Activated naive CD8-positive, alpha-beta T cell treated with anti-CD3 and anti-CD28 coated beads for 36 hours (primary cell): ENCODE data around the gene KCP. TPM values are rescaled to one million over a fixed set of nuclear protein-coding genes. Genes with fewer than 3 reads are reported as not detected.

Experiments
- DNase-seq: peaks from one replicate; pipeline ENCODE4 v3.0.0; 2021
- H3K27ac Mint-ChIP-seq: one replicate; pipeline ENCODE4 v1.8.0; 2022; ENCODE audit warnings: mild to moderate bottlenecking, moderate library complexity, mixed read lengths
- H3K27me3 Mint-ChIP-seq: one replicate; pipeline ENCODE4 v1.8.0; 2022; ENCODE audit warnings: mild to moderate bottlenecking, mixed read lengths
- H3K36me3 Mint-ChIP-seq: one replicate; pipeline ENCODE4 v1.8.0; 2021; ENCODE audit warnings: mild to moderate bottlenecking, mixed read lengths
- H3K4me1 Mint-ChIP-seq: one replicate; pipeline ENCODE4 v1.8.0; 2021; ENCODE audit warnings: mixed read lengths
- H3K4me3 Mint-ChIP-seq: one replicate; pipeline ENCODE4 v1.8.0; 2022; ENCODE audit warnings: mild to moderate bottlenecking, moderate library complexity, mixed read lengths
- H3K9me3 Mint-ChIP-seq: one replicate; pipeline ENCODE4 v1.8.0; 2022; ENCODE audit warnings: mixed read lengths
- total RNA-seq, 2 experiments: library from RNA; stranded (reverse); gene quantifications; one replicate each; pipeline ENCODE4 v1.2.3, GENCODE V29; 2021

Gene KCP
- total RNA-seq, 2 experiments from 2014 or later: 0.10 to 0.14 TPM

DNA sequence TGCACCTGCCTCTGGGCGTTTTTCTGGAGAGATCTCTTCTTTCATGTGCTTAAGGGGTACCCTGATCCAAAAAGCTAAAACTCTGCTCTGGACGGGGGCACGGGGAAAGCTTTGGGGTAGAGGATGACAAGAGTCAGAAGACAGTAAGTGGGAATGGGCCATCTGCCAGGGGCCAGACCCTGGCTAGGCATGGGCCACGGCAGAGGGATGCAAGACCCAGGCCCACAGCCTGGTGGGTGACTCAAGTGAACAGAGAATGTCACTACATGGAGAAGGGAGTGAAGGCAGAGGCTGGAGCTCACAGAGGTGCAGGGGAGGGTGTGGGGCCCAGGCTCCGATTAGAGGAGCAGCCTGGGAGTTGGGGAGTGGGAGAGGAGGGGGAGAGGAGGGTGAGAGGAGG lies 65.0 kb downstream of the KCP start:
- Mint-ChIP-seq H3K27me3 (no peaks in the 10 kb centered on the region), H3K4me3 (no peak overlapping the region), H3K27ac (no peak overlapping the region), H3K9me3 (no peaks in the 10 kb centered on the region), H3K4me1 (peaks cover 4% of the 10 kb centered on the region), H3K36me3 (no peaks in the 10 kb centered on the region)
- DNase-seq: no peak

- Mint-ChIP-seq H3K4me1 (peaks cover 4% of the 10 kb centered on the region), H3K9me3 (no peaks in the 10 kb centered on the region), H3K36me3 (no peaks in the 10 kb centered on the region), H3K27me3 (no peaks in the 10 kb centered on the region), H3K4me3 (no peak overlapping the region), H3K27ac (no peak overlapping the region)
- no peak for DNase-seq
These were observed 65.7 kb downstream of the KCP start for GRCh38 chr7:128844777-128845311.

- Mint-ChIP-seq H3K36me3 (no peaks in the 10 kb centered on the region), H3K27me3 (no peaks in the 10 kb centered on the region), H3K4me1 (peaks cover 4% of the 10 kb centered on the region), H3K4me3 (no peak overlapping the region), H3K27ac (no peak overlapping the region), H3K9me3 (no peaks in the 10 kb centered on the region)
- no peak for DNase-seq
These were observed 66.4 kb downstream of the KCP start for GRCh38 chr7:128843938-128844621.

DNA sequence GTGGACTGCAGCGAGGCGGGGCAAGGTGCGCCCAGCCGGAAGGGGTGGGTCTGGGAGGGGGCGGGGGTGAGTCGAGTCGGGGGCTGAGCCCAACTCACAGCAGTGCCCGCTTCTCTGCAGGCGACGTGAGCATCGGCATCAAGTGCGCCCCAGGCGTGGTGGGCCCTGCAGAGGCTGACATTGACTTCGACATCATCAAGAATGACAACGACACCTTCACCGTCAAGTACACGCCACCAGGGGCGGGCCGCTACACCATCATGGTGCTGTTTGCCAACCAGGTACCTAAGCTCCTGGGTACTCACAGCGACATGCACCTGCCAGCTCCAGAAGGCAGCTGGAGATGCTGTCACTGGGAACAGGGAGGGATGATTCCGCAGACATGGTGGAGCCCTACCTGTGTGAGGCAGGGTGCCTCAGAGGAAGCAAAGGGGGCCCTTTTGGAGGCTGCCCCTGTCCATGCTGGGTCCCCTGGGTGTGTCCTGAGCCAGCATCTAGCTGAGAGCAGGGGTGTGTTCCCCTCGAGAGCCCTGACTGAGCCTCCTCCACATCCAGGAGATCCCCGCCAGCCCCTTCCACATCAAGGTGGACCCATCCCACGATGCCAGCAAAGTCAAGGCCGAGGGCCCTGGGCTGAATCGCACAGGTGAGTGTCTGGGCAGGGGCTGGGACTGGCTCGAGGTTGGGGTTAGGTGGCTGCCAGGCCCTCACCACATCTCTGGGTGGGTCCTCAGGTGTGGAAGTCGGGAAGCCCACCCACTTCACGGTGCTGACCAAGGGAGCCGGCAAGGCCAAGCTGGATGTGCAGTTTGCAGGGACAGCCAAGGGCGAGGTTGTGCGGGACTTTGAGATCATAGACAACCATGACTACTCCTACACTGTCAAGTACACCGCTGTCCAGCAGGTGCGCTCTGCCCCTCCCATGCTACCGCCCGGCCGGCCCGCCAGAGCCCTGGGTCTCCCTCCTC lies 67.6 kb downstream of the KCP start:
- Mint-ChIP-seq H3K36me3 (no peaks in the 10 kb centered on the region), H3K9me3 (no peaks in the 10 kb centered on the region), H3K27me3 (no peaks in the 10 kb centered on the region), H3K27ac (no peak overlapping the region), H3K4me1 (peaks cover 4% of the 10 kb centered on the region), H3K4me3 (no peak overlapping the region)
- no peak for DNase-seq

DNA sequence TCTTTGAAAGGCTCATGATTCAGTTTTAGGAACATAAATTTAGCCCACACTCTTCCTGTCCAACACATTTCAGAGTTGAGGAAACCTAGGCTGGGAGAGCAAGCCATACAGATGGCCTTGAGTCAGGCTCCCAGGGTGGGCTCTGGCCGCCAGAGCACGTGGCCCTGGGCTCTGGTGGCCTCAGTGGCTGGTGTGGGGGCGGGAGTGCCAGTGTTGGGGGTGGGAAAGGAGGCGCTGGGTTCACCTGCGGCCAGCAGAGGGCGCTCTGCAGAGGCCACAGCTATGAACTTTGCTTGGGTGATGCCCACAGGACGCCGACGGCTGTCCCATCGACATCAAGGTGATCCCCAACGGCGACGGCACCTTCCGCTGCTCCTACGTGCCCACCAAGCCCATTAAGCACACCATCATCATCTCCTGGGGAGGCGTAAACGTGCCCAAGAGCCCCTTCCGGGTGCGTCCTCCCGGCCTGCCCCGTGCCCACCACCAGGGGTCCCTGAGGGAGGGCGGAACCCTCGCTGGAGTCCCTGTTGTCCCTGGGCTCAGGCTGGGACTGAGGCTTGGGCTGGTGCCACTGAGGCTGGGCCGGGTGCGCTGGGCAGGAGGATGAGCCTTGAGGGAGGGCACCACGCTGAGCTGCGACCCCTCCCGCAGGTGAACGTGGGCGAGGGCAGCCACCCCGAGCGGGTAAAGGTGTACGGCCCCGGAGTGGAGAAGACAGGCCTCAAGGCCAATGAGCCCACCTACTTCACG lies 68.4 kb downstream of the KCP start:
- DNase-seq: peak; percentile 66
- Mint-ChIP-seq H3K27me3 (no peaks in the 10 kb centered on the region), H3K9me3 (no peaks in the 10 kb centered on the region), H3K36me3 (no peaks in the 10 kb centered on the region), H3K27ac (no peak overlapping the region), H3K4me3 (no peak overlapping the region), H3K4me1 (peaks cover 4% of the 10 kb centered on the region)

- H3K27ac Mint-ChIP-seq: no peak overlapping the region
- no peaks in the 10 kb centered on the region for H3K27me3 Mint-ChIP-seq
- H3K4me1 Mint-ChIP-seq: peaks cover 4% of the 10 kb centered on the region
- no peaks in the 10 kb centered on the region for H3K36me3 Mint-ChIP-seq
- no peak overlapping the region for H3K4me3 Mint-ChIP-seq
- no peak for DNase-seq
- H3K9me3 Mint-ChIP-seq: no peaks in the 10 kb centered on the region
These were observed 69.3 kb downstream of the KCP start for GRCh38 chr7:128841171-128841690.

- no peaks in the 10 kb centered on the region for H3K9me3 Mint-ChIP-seq
- no peak overlapping the region for H3K27ac Mint-ChIP-seq
- no peak for DNase-seq
- H3K36me3 Mint-ChIP-seq: no peaks in the 10 kb centered on the region
- H3K4me3 Mint-ChIP-seq: no peak overlapping the region
- peaks cover 4% of the 10 kb centered on the region for H3K4me1 Mint-ChIP-seq
- H3K27me3 Mint-ChIP-seq: no peaks in the 10 kb centered on the region
These were observed 70.0 kb downstream of the KCP start for GRCh38 chr7:128840326-128841170.

- no peak overlapping the region for H3K27ac Mint-ChIP-seq
- no peaks in the 10 kb centered on the region for H3K9me3 Mint-ChIP-seq
- no peak for DNase-seq
- no peaks in the 10 kb centered on the region for H3K36me3 Mint-ChIP-seq
- H3K4me3 Mint-ChIP-seq: no peak overlapping the region
- peaks cover 4% of the 10 kb centered on the region for H3K4me1 Mint-ChIP-seq
- no peaks in the 10 kb centered on the region for H3K27me3 Mint-ChIP-seq
These were observed 70.7 kb downstream of the KCP start for GRCh38 chr7:128839751-128840177.

- H3K27me3 Mint-ChIP-seq: no peaks in the 10 kb centered on the region
- peaks cover 4% of the 10 kb centered on the region for H3K4me1 Mint-ChIP-seq
- no peak for DNase-seq
- no peak overlapping the region for H3K4me3 Mint-ChIP-seq
- H3K27ac Mint-ChIP-seq: no peak overlapping the region
- H3K9me3 Mint-ChIP-seq: no peaks in the 10 kb centered on the region
- H3K36me3 Mint-ChIP-seq: no peaks in the 10 kb centered on the region
These were observed 71.4 kb downstream of the KCP start for GRCh38 chr7:128838981-128839731.

GRCh38 chr7:128838109-128838779 lies 72.3 kb downstream of the KCP start:
- Mint-ChIP-seq H3K4me1 (peaks cover 4% of the 10 kb centered on the region), H3K4me3 (peak overlapping the region; percentile 25), H3K27me3 (no peaks in the 10 kb centered on the region), H3K9me3 (no peaks in the 10 kb centered on the region), H3K27ac (no peak overlapping the region), H3K36me3 (no peaks in the 10 kb centered on the region)
- DNase-seq: no peak

GRCh38 chr7:128837521-128837921 lies 73.0 kb downstream of the KCP start:
- DNase-seq: no peak
- H3K27ac Mint-ChIP-seq: no peak overlapping the region
- H3K4me1 Mint-ChIP-seq: peaks cover 4% of the 10 kb centered on the region

DNA sequence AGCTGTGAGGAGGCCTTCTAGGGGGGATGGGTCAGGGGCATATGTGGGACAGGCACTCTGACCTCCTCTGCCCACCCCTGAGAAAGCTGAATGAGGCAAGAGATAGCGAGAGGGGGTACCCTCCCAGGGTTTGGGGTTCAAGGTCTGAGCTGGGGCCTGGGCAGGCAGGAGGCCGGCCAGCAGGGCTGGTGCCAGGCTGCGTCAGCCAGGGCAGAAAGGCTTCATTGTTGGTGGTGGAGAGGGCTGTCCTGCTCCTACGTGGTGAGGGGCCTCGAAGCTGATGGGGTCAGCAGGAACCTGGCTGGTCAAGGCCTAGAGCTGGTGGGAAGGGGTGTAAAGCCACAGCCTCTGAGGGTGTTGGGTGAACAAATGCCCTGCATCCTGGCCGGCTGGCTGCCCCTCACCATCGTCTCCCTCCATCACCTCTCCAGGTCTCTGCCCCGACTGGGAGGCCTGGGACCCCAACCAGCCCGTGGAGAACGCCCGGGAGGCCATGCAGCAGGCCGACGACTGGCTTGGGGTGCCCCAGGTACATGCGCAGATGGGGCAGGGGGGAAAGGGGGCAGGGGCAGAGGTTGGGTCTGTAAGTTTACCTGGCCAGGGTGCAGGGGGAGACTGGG lies 73.7 kb downstream of the KCP start:
- Mint-ChIP-seq H3K4me3 (no peak overlapping the region), H3K27ac (no peak overlapping the region), H3K27me3 (peaks cover under 1% of the 10 kb centered on the region), H3K36me3 (no peaks in the 10 kb centered on the region), H3K9me3 (no peaks in the 10 kb centered on the region), H3K4me1 (peaks cover 1% of the 10 kb centered on the region)
- DNase-seq: no peak

More at GRCh38 chr7:128837521-128837921, 73.0 kb downstream of the KCP start:
- no peaks in the 10 kb centered on the region for H3K27me3 Mint-ChIP-seq
- H3K9me3 Mint-ChIP-seq: no peaks in the 10 kb centered on the region
- H3K36me3 Mint-ChIP-seq: no peaks in the 10 kb centered on the region
- H3K4me3 Mint-ChIP-seq: no peak overlapping the region
